Neural progenitor cell (in vitro differentiated cells): ENCODE measurements around the gene NPIPA8.
"Not testable (repeated sequence)": the region's sequence is repeated elsewhere in the genome, so short reads cannot be mapped to it uniquely, and the experiment has no call there.

Experiments used
- CTCF ChIP-seq: fragments of 200-600 bp; sonication (generic); IDR thresholded peaks from 2 replicates; pipeline ENCODE4 v1.5.1; 2017; ENCODE audit warnings: antibody characterized with exemption, mild to moderate bottlenecking
- EZH2 ChIP-seq: fragments of 200-600 bp; sonication (generic); IDR thresholded peaks from 2 replicates; pipeline ENCODE4 v1.6.1; 2017; ENCODE audit warnings: antibody characterized with exemption, mild to moderate bottlenecking, moderate library complexity

GRCh38 chr16:18341417-18341960, 5.0 kb upstream of the NPIPA8 start:
- not testable (repeated sequence) for TF ChIP-seq EZH2, CTCF
